ENCODE results near the gene RNASE7.

DNA sequence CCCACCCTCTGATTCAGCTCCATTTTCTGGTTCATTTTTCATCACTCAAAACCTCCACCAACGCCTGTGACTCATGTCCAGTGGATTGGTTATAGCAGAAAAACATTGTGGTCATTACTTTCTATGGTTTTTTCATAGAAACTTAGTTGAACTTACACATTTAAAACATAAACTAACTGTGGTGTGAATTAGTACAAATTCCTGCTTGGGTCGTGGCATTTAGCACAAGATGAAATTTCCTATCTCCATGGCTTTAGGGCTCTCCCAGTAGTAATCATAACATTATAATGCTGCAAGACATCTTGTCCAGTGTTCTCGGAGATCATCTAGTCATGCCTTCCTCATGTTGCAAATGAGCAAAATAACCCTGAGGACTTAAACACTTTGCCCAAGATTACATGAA lies 7.1 kb downstream of the RNASE7 start:
- TF ChIP-seq ZNF473 (tag by site-specific recombination; IDR thresholded peaks at IDR 0.05) (no peak), ZNF18 (tag by site-specific recombination; IDR thresholded peaks at IDR 0.05) (no peak), ZBTB21 (tag by site-specific recombination; IDR thresholded peaks at IDR 0.05) (no peak), CTCF (tag by site-specific recombination; IDR thresholded peaks at IDR 0.05) (no peak), EGR2 (tag by site-specific recombination; IDR thresholded peaks at IDR 0.05; ENCODE audit: low read depth) (no peak), ZNF544 (tag by site-specific recombination; IDR thresholded peaks at IDR 0.05) (no peak), ZNF140 (tag by site-specific recombination; IDR thresholded peaks at IDR 0.05) (no peak)

All from HEK293 (cell line).